ENCODE results near the gene CRYL1.

CRYL1 gene

DNA sequence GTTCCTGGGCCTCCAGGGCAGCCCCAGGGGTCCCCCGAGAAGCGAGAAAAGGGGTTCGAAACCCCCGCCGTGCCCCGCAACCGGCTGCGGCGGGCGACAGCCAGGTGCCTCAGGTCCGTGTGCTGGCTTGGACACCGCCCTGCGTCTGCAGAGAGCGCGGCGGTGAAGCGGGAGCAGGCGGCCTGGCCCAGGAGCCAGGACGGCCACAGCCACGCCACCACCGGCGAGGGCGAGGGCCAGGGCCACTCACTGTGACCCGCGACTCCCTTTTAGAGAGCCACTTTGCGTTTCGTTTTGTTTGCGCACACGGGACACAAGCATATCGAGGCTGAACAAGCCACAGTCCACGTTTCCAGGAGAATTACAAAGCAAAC is 110.4 kb downstream of the CRYL1 start:
- Histone ChIP-seq H3F3A (ENCODE audit: insufficient read depth) (no peaks in the 10 kb centered on the region), H3K4me3 (ENCODE audit: insufficient read depth, low read length, poor library complexity, severe bottlenecking) (no peak overlapping the region), H3K4me2 (ENCODE audit: low read depth, low read length, poor library complexity, severe bottlenecking) (no peak overlapping the region), H3K9ac (ENCODE audit: low read length) (no peak overlapping the region), H3K9me2 (replicated peaks; ENCODE audit: insufficient read depth, low read length) (no peaks in the 10 kb centered on the region), H4K20me1 (ENCODE audit: low read depth, low read length) (no peaks in the 10 kb centered on the region), H3K36me3 (ENCODE audit: low read length) (no peaks in the 10 kb centered on the region), H3K27ac (ENCODE audit: low read depth, low read length) (no peak overlapping the region), H2AFZ (ENCODE audit: low read depth, low read length, severe bottlenecking) (no peak overlapping the region), H3K79me2 (ENCODE audit: insufficient read depth, low read length) (no peaks in the 10 kb centered on the region), H3K9me3 (ENCODE audit: insufficient read depth, low read length) (no peaks in the 10 kb centered on the region), H3K27me3 (ENCODE audit: low read length) (no peaks in the 10 kb centered on the region)
- TF ChIP-seq, protein P1, sequence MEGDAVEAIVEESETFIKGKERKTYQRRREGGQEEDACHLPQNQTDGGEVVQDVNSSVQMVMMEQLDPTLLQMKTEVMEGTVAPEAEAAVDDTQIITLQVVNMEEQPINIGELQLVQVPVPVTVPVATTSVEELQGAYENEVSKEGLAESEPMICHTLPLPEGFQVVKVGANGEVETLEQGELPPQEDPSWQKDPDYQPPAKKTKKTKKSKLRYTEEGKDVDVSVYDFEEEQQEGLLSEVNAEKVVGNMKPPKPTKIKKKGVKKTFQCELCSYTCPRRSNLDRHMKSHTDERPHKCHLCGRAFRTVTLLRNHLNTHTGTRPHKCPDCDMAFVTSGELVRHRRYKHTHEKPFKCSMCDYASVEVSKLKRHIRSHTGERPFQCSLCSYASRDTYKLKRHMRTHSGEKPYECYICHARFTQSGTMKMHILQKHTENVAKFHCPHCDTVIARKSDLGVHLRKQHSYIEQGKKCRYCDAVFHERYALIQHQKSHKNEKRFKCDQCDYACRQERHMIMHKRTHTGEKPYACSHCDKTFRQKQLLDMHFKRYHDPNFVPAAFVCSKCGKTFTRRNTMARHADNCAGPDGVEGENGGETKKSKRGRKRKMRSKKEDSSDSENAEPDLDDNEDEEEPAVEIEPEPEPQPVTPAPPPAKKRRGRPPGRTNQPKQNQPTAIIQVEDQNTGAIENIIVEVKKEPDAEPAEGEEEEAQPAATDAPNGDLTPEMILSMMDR (IDR thresholded peaks at IDR 0.05; ENCODE audit: insufficient read depth, low read length, poor library complexity, severe bottlenecking), result no peak
- no peak for TF ChIP-seq EZH2phosphoT487 (conservative IDR thresholded peaks at IDR 0.05; ENCODE audit: low read length)

DNA sequence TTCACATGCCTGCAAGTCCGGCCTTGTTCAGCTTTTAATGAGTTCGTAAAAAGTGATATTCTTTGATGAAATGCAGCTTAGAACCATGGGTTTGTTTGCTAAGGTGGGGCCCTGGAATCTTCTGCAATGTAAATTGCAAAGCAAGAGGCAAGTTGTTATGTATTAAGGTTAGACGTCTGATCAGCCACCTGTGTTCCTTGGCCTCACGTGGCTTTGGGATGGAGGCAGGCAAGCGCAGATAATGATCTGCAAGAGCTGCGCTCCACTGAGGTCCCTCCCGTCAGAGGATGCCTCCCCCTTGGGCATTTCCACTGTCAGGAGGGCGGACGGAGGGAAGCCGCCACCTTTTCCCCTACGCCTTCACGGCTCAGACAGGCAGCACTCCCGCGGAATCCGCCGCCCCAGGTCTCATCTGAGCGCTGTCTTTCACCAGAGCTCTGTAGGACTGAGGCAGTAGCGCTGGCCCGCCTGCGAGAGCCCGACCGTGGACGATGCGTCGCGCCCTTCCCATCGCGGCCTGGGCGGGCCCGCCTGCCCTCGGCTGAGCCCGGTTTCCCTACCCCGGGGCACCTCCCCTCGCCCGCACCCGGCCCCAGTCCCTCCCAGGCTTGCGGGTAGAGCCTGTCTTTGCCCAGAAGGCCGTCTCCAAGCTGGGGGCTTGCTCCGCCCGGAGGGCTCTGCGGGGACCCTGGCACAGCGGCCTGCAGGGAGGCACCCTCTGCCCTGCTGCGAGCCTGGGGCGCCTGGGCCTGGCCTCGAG is 110.9 kb downstream of the CRYL1 start:
- Histone ChIP-seq H3K27me3 (ENCODE audit: low read length) (no peaks in the 10 kb centered on the region), H3K9me3 (ENCODE audit: insufficient read depth, low read length) (no peaks in the 10 kb centered on the region), H3K79me2 (ENCODE audit: insufficient read depth, low read length) (no peaks in the 10 kb centered on the region), H3K9ac (ENCODE audit: low read length) (no peak overlapping the region), H3K4me2 (ENCODE audit: low read depth, low read length, poor library complexity, severe bottlenecking) (no peak overlapping the region), H2AFZ (ENCODE audit: low read depth, low read length, severe bottlenecking) (no peak overlapping the region), H3K27ac (ENCODE audit: low read depth, low read length) (no peak overlapping the region), H3F3A (ENCODE audit: insufficient read depth) (no peaks in the 10 kb centered on the region), H3K9me2 (replicated peaks; ENCODE audit: insufficient read depth, low read length) (no peaks in the 10 kb centered on the region), H3K36me3 (ENCODE audit: low read length) (no peaks in the 10 kb centered on the region), H3K4me3 (ENCODE audit: insufficient read depth, low read length, poor library complexity, severe bottlenecking) (no peak overlapping the region), H4K20me1 (ENCODE audit: low read depth, low read length) (no peaks in the 10 kb centered on the region)
- TF ChIP-seq, protein P1 (IDR thresholded peaks at IDR 0.05; ENCODE audit: insufficient read depth, low read length, poor library complexity, severe bottlenecking), result no peak

DNA sequence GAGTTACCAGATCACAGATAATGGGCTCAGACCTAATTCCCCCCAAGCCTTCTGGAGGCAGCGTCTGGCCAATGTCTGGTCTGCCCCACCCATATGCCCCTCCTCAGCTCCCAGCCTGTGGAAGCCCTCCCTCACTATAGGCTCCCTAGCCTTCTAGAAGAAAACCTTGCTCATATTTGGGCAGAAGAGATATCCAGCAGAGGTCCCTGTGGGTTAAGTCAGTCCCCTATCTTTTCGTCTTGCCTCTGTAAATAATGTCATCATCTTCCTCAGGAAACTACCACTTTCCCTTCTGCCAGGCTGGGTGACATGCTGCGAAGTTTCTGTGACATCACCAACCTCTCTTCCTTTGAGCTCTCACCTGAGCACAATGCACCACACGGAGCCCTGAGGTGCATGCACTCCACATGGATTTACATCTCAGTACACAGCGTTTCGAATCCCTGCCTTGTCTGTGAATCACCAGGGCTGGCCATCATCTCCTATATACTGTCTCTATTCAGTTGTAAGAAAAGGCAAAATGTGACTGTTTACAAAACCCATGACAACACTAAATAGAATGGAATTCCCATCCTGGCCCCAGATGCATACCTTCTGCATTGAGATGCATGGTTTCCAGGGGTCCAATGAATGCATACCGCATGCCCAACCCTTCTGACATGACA is 112.8 kb downstream of the CRYL1 start:
- H4K20me1 ChIP-seq (ENCODE audit: low read depth, low read length), result no peaks in the 10 kb centered on the region
- no peaks in the 10 kb centered on the region for H3K79me2 ChIP-seq (ENCODE audit: insufficient read depth, low read length)
- no peaks in the 10 kb centered on the region for H3K36me3 ChIP-seq (ENCODE audit: low read length)
- H3K4me2 ChIP-seq (ENCODE audit: low read depth, low read length, poor library complexity, severe bottlenecking), result no peak overlapping the region
- H3K4me3 ChIP-seq (ENCODE audit: insufficient read depth, low read length, poor library complexity, severe bottlenecking), result no peak overlapping the region
- no peak overlapping the region for H2AFZ ChIP-seq (ENCODE audit: low read depth, low read length, severe bottlenecking)
- no peak overlapping the region for H3K9ac ChIP-seq (ENCODE audit: low read length)
- H3F3A ChIP-seq (ENCODE audit: insufficient read depth), result no peaks in the 10 kb centered on the region
- TF ChIP-seq EZH2phosphoT487 (conservative IDR thresholded peaks at IDR 0.05; ENCODE audit: low read length), result no peak
- TF ChIP-seq, protein P1 (IDR thresholded peaks at IDR 0.05; ENCODE audit: insufficient read depth, low read length, poor library complexity, severe bottlenecking), result no peak
- H3K9me3 ChIP-seq (ENCODE audit: insufficient read depth, low read length), result no peaks in the 10 kb centered on the region
- H3K27me3 ChIP-seq (ENCODE audit: low read length), result no peaks in the 10 kb centered on the region
- H3K27ac ChIP-seq (ENCODE audit: low read depth, low read length), result no peak overlapping the region
- H3K9me2 ChIP-seq (replicated peaks; ENCODE audit: insufficient read depth, low read length), result no peaks in the 10 kb centered on the region

Data from SU-DHL-6 (cell line).